DMS114 treated with DMSO at 0.1 percent for 48 hours (cell line): ENCODE data around the gene PIK3C3.
"Not testable (repeated sequence)": the region's sequence is repeated elsewhere in the genome, so short reads cannot be mapped to it uniquely, and the experiment has no call there.

ENCODE experiments used
- DNase-seq: peaks from one replicate; lab custom pipeline; 2025; ENCODE audit not compliant: unreplicated experiment; lab: John Stamatoyannopoulos, UW

The PIK3C3 gene

DNA sequence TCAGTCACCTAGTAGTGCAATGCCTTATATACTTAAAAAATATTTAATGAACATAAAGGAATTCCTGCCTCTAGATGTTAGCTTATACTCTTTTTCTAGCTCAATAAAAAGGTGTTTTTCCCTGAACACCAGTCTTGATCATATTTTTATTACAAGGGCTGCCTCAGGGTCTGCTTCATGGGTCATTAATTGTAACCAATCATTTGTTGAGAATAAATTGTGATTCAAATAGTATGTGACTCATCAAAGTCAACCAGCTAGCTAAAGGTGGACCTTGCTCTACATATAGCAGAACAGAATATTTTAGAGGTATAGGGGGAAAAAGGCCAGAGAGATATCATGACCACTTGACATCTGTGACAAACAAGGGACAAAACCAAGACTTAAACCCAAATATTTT lies 114.0 kb downstream of the PIK3C3 start:
- no peak for DNase-seq

DNA sequence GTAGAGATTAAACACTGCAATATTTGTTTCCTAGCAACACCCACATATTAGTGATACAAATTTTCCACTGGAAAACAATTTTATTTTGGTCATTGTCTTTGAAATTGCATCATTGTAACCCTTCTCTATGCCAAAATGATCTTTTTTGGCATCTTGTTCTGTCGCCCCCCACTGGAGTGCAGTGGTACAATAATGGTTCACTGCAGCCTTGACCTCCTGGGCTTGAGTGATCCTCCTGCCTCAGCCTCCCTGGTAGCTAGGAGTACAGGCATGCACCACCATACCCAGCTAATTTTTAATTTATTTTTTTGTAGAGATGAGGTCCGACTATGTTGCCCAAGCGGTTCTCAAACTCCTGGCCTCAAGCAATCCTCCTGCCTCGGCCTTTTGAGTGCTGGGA lies 117.4 kb downstream of the PIK3C3 start:
- no peak for DNase-seq

DNA sequence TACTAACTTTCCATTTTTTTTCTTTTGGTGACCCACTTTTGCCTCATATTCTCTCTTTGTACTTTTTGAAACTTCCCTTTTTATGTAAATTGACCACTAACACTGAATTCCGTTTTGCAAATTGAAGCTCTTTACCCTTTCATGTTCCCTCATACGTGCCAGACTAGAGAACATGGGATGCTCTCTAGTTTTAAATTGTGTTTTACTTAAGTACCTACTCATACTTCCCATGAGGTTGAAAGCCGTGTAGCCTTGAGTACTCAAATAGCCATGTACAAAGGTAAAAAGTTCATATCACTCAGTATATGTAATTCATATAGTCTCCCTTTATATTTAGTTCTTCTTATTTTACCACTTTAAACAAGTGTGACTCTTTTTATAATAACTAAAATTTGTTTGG lies 119.7 kb downstream of the PIK3C3 start:
- DNase-seq = no peak

GRCh38 chr18:42078711-42079110 lies 123.7 kb downstream of the PIK3C3 start:
- no peak for DNase-seq

DNA sequence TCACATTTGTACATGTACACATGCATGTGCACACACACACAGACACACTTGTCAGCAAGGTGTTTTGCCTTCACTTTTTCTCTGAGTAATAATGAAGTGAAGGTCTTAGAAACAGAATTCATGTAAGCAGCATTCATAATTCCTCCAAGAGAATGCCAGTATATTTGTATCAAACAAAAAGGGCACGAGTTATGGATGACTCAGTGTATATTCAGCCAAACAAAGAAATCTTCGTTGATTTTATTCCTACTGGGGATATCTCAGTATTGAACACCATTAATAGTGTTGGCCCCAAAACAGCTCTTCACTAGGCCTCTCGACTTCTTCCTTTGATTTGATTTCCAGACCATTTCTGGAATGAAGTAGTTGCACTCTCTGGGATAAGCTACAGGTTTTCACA lies 125.3 kb downstream of the PIK3C3 start:
- DNase-seq = no peak

DNA sequence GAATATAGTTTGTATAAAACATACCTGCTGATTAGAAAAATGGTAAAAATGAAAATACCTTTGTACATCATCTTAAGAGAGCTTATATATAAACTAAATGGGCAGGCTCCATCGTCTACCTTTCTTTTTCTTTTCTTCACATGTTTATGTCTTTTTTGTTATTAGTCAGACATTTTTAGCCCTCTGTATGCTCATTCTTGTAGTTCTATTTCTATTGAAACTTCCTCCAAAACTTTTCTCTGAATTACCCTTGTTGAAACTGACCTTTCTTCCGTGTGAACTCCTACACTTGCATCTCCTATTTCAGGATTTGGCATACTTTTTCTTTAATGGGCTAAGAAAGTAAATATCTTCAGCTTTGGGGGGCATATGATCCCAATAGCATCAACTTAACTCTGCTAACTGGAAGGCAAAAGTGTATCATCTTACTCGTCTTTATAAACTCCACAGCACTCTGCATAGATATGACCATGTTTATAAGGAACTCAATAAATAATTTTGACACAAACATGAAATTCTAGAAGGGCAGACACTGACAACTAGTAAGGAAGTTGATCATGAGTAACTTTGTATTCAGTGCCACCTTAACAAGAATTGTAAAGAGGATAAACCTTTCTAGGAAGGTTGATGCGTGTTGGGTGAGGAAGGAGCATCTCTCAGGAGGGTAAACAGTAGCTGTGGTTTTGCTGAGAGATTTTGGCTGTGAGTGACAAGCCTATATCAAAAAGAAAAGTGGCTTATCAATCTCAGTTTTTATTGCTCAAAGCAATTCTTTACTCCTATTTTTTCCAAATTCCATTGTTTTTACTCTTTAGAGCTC lies 127.6 kb downstream of the PIK3C3 start:
- no peak for DNase-seq

DNA sequence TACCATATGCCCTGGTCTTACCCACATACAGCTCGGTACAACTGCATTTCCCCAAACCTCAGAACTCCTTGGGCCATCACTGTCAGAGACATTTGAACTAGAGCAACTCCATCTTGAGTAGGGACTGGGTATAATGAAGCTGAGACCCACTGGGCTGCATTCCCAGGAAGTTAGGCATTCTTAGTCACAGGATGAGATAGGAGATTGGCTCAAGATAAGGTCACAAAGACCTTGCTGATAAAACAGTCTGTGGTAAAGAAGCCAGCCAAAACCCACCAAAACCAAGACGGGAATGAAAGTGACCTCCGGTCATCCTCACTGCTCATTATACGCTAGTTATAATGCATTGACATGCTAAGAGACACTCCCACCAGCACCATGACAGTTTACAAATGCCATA lies 131.3 kb downstream of the PIK3C3 start:
- no peak for DNase-seq

GRCh38 chr18:42087235-42087634 lies 132.2 kb downstream of the PIK3C3 start:
- no peak for DNase-seq

DNA sequence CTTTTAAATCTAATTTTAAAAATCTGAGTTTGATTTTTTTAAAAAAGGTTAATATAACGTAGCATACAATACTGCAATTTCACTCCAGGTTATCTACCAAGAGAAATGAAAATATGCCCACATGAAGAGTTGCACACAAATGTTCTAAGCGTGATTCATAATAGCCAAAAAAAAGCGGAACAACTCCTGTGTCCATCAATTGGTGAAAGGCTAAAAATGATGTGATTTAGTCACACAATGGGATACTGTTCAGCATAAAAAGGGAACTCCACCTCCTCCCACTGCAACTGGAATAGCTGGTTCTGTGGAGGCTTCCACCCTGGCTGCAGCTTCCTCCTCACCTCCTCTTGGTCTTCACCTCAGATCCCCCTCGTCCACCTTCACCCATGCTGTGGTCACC lies 132.8 kb downstream of the PIK3C3 start:
- DNase-seq = no peak

DNA sequence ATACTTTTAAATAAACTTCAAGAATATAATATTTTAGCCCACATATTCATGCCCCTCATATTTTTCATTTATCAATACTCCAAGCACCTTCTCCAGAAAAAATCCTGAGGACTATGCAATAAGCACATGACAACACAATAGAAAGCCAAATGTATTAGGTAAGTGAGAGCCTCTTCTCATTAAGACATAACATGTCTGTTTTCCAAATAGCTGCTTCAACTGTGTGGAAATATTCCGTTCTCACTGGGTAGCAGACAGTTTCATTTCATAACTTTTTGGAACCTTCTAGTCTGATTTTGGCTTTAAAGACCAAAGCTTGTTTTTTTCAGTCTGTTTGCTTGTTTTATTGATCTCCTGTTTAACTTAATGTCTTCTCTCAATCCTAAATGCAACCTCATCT lies 137.8 kb downstream of the PIK3C3 start:
- no peak for DNase-seq

GRCh38 chr18:42094875-42095274 lies 139.8 kb downstream of the PIK3C3 start:
- no peak for DNase-seq

GRCh38 chr18:42095732-42096377 lies 140.8 kb downstream of the PIK3C3 start:
- DNase-seq = no peak

- no peak for DNase-seq
These were observed 145.2 kb downstream of the PIK3C3 start for GRCh38 chr18:42100248-42100647.

DNA sequence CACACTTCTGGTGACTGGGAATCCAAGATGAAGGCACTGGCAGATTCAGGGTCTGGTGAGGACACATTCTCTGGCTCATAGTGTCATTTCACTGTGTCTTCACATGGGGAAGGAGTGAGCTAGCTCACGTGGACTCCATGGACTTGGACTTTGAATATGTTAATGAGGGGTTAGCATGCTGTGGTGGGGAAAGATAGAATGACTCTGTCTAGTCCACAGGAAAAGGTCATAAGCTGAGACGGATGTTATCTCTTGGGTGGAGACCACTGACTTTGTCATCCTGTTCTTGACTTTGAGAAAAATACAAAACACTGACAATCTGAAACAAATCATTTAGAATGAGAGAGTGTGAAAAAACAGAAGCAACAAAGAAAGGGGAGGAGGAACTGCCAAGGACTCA lies 145.9 kb downstream of the PIK3C3 start:
- no peak for DNase-seq

DNA sequence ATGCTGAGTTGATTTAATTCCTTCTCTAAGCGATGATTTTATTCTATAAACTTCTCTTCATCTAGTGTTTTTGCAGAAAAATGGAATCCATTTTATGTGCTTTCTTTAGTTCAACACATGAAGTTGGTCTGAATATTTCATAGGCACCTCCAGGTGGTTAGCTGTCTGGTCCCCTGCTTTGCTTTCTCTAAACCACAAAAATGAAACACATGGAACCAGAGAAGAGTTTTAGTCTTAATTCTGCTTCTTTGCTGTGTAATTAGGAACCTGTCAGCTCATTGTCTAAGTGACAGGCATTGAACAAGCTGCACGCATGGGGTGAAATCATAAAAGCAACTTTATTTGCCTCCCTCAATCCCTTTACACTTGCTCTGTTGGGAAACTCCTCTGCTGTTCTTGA lies 150.4 kb downstream of the PIK3C3 start:
- DNase-seq = no peak

GRCh38 chr18:42106784-42107183 lies 151.8 kb downstream of the PIK3C3 start:
- no peak for DNase-seq

DNA sequence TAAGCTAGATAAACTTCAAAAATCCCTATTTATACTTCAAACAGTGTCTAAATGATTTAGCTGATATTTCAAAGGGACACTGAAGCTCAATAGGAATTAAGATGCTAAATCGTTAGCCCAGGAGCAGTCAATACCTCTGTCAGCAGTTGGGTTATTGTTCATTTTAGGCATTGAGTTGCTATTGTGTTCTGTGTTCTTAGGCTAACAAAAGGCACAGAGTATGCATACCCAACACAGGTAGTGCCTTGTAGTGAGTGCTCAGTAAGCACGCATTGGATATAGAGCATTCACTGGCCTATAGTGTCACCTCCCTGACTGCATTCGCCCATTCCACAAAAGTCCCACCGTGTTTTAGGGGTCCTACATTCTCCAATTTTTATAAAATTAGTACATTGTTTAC lies 152.3 kb downstream of the PIK3C3 start:
- no peak for DNase-seq

- no peak for DNase-seq
These were observed 152.8 kb downstream of the PIK3C3 start for GRCh38 chr18:42107691-42108450.

DNA sequence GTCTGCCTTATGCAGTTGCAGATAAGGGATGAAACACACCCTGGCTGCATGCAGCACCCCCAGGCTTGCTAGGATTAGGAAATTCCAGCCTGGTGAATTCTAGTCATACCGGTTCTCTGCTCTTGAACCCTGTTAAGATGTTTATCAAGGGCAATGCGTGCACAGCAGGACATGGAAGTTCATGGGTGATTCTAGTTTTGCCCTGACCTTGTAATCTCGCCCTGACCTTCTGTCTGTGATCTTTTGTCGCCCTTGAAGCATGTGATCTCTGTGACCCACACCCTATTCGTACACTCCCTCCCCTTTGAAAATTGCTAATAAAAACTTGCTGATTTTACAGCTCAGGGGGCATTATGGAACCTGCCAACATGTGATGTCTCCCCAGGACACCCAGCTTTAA lies 157.1 kb downstream of the PIK3C3 start:
- DNase-seq = not testable (repeated sequence)

DNA sequence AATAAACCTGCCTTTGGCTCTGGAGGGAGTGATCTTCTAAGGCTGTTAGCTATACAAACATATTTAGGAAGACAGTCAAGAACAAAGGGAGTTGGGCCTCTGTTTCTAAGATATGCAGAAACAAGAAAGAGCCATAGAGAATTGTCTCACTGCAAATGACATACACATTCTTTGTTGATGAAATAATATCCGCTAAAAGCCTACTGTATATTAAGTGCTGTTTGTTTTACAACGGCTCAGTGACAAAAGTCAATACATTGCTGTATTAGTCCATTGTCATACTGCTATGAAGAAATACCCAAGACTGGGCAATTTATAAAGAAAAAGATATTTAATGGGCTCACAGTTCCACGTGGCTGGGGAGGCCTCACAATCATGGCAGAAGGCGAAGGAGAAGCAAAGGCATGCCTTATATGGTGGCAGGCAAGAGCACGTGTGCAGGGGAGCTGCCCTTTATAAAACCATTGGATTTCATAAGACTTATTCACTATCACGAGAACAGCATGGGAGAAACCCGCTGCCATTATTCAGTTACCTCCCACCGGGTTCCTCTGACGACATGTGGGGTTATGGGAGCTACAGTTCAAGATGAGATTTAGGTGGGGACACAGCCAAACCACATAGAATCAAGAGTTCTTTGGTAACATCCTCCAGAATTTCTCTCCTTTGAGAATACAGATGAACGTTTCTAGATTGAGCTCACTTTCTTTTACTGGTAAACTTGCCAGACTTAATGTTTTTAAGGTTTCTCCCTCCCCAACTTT lies 157.8 kb downstream of the PIK3C3 start:
- no peak for DNase-seq

DNA sequence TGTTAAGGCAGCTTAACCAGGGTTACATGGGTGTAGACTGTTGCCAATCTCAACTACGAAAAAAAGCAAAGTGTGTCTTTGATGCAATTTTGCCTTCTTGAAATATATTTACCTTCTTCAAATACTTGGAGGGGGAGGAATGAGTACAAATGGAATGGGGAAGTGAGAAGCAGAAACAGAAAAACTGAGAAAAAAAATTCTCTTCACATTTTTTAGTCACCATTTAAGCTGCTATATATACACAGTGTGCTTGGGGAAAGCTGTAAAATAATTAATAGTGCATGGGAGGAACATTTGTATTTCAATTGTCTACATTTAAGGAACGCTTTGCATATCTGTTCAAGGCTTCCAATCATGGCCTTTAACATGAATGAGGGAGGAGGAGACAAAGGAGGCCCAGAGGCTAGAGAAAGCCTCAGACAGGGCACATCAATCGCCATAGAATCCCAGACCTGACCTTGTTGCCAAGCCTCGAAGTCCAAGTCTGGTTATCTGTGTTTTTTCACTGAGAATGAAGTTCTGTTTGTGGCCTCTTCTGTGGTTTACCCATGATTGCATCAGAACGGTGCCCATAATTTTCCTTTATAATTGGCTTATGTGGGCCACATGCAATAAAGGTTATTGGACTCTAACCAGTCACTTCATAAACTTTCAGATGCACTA lies 158.6 kb downstream of the PIK3C3 start:
- no peak for DNase-seq
